Activated naive CD8-positive, alpha-beta T cell treated with anti-CD3 and anti-CD28 coated beads, Interleukin-2, amount 50 U/mL, for 16 hours (primary cell): ENCODE data around the gene NR1H4.
"Not testable (repeated sequence)": the region's sequence is repeated elsewhere in the genome, so short reads cannot be mapped to it uniquely, and the experiment has no call there.

Experiments
- DNase-seq: peaks from one replicate; pipeline ENCODE4 v3.0.0-alpha.2; 2020; ENCODE audit warnings: low read depth, low spot score

Gene NR1H4

GRCh38 chr12:100512692-100513091, 39.0 kb downstream of the NR1H4 start:
- no peak for DNase-seq

DNA sequence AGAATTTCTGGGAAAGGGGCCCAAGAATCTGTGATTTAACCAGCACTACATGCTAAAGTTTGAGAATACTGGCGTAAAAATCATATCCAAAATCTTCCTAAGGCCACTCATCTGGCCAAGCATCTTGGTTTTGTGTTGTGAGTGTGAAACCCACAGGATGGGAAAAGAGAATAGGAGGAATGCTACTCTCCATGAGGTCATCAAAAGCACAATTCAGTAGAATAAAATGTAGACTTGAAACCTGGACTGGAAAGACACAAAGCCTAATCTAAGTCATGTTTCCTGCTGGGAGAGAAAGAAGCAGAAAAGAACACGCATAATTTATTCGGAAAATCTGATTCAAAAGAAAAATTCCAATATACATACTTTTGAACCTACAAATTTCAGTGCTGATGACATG, 42.3 kb downstream of the NR1H4 start:
- no peak for DNase-seq

GRCh38 chr12:100518376-100518775, 44.7 kb downstream of the NR1H4 start:
- no peak for DNase-seq

GRCh38 chr12:100520048-100520769, 46.5 kb downstream of the NR1H4 start:
- DNase-seq, result no peak

DNA sequence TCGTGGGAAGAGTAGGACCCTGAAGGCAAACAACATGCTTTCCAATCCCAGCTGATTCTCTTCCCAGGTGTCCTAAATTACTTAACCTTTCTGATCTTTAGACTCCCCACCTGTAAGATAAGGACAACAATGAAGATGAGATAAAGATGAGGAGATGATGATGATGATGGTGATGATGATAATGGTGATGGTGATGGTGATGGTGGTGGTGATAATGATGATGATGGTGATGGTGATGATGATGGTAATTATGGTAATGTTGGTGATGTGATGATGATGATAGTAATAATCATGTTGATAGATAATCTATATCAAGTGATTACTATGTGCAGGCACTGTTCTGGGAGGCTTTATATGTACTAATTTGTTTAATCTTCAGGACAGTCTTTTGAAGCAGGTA, 48.3 kb downstream of the NR1H4 start:
- no peak for DNase-seq

DNA sequence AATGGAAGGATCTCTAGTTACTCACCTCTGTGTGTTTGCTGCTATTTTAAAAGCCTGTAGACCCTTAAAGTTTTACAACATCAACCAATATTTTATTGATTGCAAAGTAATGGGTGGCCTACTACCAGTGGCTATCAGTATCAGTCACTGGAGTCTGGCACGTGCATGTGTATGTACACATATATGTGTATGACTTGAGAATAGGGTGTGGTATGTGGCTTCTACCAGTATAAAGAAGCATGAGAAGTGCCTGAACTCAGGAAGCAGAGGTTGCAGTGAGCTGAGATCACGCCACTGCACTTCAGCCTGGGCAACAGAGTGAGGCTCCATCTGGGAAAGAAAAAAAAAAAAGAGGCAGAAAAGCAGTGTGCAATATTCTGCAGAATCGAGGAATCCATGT, 54.4 kb downstream of the NR1H4 start:
- DNase-seq, result no peak

- no peak for DNase-seq
Observed at GRCh38 chr12:100528471-100529127, 54.9 kb downstream of the NR1H4 start.

DNA sequence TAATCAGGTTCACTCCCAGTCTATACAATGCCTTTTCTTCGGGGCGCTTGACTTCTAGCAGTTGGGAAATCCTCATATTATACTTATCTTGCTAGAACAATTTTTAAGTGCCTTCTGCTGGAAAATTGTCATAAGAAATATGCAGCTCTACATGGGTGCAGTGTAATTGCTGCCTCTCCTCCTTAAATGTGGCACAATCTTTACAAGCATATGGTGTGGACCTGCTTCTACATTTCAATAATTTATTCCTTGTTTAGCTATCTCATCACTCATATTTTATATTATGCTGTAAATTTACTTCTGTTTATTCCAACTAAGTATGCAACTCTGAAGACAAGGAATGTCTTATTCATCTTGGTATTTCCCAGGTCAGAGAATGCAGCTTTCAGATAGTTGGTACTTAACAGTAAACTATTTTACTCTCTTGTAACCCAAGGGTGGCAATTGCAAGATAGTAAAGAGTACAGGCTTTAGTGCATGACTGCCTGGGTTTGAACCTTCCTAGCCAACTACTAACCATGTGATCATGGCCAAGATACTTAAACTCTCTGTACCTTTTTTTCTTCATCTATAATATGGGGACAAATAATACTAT, 56.2 kb downstream of the NR1H4 start:
- no peak for DNase-seq

DNA sequence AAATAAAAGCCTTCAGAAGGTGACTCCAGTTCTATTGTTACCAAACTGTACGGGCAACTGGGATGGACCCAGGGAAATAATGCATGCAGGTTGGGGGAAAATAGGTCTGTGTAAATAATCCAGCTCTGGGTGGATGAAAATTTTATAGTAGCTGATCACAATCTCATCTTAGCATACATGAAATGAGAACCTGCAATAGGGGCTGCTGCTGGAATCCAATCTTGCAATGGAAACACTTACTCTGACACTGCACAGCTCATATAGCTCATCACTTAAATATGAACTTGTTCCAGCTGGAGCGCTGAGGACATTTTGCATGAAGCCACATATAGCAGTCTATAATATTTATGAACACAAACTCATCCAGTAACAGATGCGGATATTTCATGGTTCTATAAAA, 59.7 kb downstream of the NR1H4 start:
- DNase-seq, result no peak

DNA sequence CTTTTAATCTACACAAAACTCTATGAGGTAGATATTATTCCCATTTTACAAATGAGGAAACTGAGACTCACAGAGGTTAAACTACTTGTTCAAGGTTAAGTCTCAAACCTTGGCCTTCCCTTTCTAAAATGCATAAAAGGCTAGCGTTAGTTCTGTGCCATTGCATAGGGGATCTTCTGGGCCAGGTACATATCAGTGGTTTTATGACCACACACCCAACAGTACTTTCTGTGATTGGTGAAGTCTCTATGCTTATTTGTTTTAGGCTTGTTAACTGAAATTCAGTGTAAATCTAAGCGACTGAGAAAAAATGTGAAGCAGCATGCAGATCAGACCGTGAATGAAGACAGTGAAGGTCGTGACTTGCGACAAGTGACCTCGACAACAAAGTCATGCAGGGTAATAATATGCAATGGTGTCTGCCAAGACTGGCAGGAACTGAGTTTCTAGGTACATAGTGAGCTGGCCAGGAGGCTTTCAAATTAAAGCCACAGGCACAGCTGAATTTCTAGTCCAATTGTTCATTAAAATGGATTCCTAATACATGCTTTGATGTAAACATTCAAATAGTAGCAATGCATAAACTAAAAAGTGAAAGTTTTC, 61.1 kb downstream of the NR1H4 start:
- DNase-seq, result no peak

GRCh38 chr12:100539202-100539601, 65.5 kb downstream of the NR1H4 start:
- no peak for DNase-seq

- DNase-seq, result no peak
Observed at GRCh38 chr12:100544165-100544564, 70.5 kb downstream of the NR1H4 start.

DNA sequence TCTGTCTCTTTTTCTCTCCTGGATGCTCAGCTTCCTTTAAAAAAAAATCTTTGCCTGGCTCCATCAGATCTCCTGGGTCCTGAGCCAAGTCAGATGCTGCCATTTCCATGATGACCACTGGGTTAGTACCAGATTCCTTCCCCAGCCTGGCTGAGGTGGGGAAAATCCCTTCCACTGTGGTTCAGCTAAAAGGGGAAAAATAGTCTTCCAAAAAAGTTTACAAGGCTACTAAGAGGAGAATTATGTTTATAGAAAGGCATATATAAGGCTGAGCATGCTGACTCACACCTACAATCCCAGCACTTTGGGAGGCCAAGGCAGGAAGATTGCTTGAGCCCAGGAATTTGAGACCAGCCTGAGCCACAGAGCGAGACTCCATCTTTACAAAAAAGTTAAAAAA, 71.4 kb downstream of the NR1H4 start:
- no peak for DNase-seq

DNA sequence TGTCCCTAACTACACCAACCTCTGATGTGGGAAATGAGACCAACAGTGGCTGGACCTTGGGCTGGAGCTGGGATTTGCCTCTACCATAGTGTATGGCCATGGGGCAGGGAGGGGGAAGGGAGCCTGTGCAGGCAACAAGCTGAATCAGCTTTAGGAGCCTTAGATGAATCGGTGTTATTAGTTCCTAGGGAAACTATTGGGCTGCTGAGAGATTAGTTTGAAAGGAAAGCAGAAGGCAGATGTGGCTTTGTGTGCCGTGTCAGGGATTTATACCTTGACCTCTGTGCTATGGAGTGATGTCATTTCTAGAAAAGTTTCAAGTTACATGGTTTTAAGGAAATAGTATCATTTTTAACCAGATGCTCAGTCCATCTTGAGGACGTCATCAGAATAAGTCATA, 80.3 kb downstream of the NR1H4 start:
- no peak for DNase-seq

DNA sequence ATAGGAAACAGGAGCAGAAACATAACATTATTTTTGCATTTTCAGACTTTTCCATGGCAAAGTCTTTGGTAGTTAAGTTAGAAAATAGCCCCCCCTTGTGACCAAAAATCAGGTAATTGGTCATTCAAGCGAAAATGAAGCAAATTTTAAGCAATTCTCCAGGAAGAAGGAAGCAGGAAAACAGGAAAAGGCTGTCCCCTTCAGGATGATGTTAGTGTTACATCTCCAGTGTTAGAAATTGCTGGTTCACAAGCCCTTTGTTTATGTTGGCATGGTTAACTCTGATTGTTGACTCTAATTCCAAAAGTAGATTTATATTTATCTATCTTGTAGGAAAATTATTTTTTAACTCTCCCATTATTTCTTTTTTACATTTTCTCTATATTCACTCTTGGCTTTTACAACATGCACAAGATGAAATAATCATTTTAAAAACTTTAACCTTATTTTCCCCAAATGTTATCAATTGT, 81.0 kb downstream of the NR1H4 start:
- no peak for DNase-seq

- DNase-seq, result no peak
Observed at GRCh38 chr12:100555722-100556121, 82.1 kb downstream of the NR1H4 start.

- no peak for DNase-seq
Observed at GRCh38 chr12:100557357-100557756, 83.7 kb downstream of the NR1H4 start.

- DNase-seq, result not testable (repeated sequence)
Observed at GRCh38 chr12:100559261-100559660, 85.6 kb downstream of the NR1H4 start.

GRCh38 chr12:100564090-100564489, 90.4 kb downstream of the NR1H4 start:
- no peak for DNase-seq

- no peak for DNase-seq
Observed at GRCh38 chr12:100564905-100565467, 91.3 kb downstream of the NR1H4 start.

- no peak for DNase-seq
Observed at GRCh38 chr12:100565987-100566545, 92.4 kb downstream of the NR1H4 start.
